Gastroesophageal sphincter (tissue), 4 donors: Measurements from ENCODE around the gene STXBP6. TPM values are rescaled to one million over a fixed set of nuclear protein-coding genes. Genes with fewer than 3 reads are reported as not detected.

Source experiments
- ATAC-seq: fragments of 150-250 bp; one replicate; pipeline ENCODE4 v1.9.1; 2016; ENCODE audit warnings: mild to moderate bottlenecking, moderate library complexity
- H3K27ac ChIP-seq, 4 donors: fragments of 200-600 bp; sonication (generic) in 3 of 4; 1 replicate in 3 of 4; 2 replicates in 1 of 4; pipeline ENCODE4 v1.5.1; 2016 to 2019
- H3K27me3 ChIP-seq: fragments of 200-600 bp; sonication (generic); one replicate; pipeline ENCODE4 v1.5.1; 2019
- H3K36me3 ChIP-seq, 2 donors: fragments of 200-600 bp; sonication (generic); one replicate each; pipeline ENCODE4 v1.5.1; 2019; ENCODE audit warnings: control low read depth in 1 of 2
- H3K4me1 ChIP-seq, 3 donors: fragments of 200-600 bp; sonication (generic); 1 replicate in 2 of 3; 2 replicates in 1 of 3; pipeline ENCODE4 v1.5.1; 2016 to 2019; ENCODE audit warnings: control low read depth in 2 of 3
- H3K4me3 ChIP-seq, 2 donors: fragments of 200-600 bp; sonication (generic); one replicate each; pipeline ENCODE4 v1.5.1; 2019; ENCODE audit warnings: mild to moderate bottlenecking in 1 of 2, moderate library complexity in 1 of 2
- H3K9me3 ChIP-seq, 3 donors: fragments of 200-600 bp; sonication (generic); one replicate each; pipeline ENCODE4 v1.5.1; 2017 to 2019; ENCODE audit warnings: control low read depth in 2 of 3
- CTCF ChIP-seq, 4 experiments: fragments of 200-600 bp in 2 of 4; fragments of 450-650 bp in 2 of 4; sonication (generic) in 1 of 4; IDR thresholded peaks; one replicate each; pipeline ENCODE4 v1.5.1; 2017 to 2019; ENCODE audit warnings: antibody characterized with exemption in 4 of 4, mild to moderate bottlenecking in 2 of 4, moderate library complexity in 2 of 4
- EP300 ChIP-seq: sonication (generic); formaldehyde crosslinking; IDR thresholded peaks from one replicate; pipeline ENCODE4 v1.6.1; 2017; ENCODE audit warnings: antibody characterized with exemption, mild to moderate bottlenecking
- POLR2A ChIP-seq, 2 donors: fragments of 450-650 bp; IDR thresholded peaks; one replicate each; pipeline ENCODE4 v1.6.1; 2017; ENCODE audit warnings: antibody characterized with exemption in 2 of 2, mild to moderate bottlenecking in 2 of 2, moderate library complexity in 1 of 2
- POLR2AphosphoS5 ChIP-seq: sonication (generic); formaldehyde crosslinking; IDR thresholded peaks from one replicate; pipeline ENCODE4 v1.6.1; 2017; ENCODE audit warnings: antibody characterized with exemption
- WGBS, 2 donors: methylation state at CpG; one replicate each; pipeline ENCODE4 v1.1.5; 2018; ENCODE audit warnings: low coverage in 1 of 2; 5-methylcytosine and 5-hydroxymethylcytosine counted together
- total RNA-seq, 4 donors: library from RNA; depleted of rRNA; stranded (reverse); fragments of >200 nt; gene quantifications; one replicate each; pipeline ENCODE4 v1.1.0, GENCODE V29; 2016

Gene STXBP6
- total RNA-seq, 4 donors from 2014 or later = 29.3 to 55.7 (median 44.0) TPM

DNA sequence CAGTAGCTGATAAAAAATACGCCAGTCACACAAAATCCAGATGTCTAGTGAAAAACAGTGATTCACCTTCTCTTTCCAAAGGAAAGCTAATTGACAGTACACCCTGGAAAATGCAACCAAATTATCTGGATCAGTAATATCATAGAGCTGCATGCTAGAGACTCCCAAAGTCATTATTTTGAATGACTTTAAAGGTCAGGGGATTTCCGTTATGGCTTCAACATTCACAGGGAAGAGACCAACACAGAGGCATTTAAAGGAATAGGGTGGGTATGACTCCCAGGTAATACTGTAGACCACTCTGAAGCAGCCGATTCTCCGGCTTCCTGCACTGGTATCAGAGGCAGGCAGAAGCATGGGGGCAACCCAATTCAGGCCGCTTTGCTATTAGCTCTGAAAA lies 190.4 kb downstream of the STXBP6 start:
- peaks cover 0 to 10% of the 10 kb centered on the region in 2 donors for H3K36me3 ChIP-seq

GRCh38 chr14:24858684-24859083 lies 191.3 kb downstream of the STXBP6 start:
- ATAC-seq = no peak
- Histone ChIP-seq H3K4me3 (no peak overlapping the region), H3K9me3 (no peaks in the 10 kb centered on the region), H3K27ac (no peak overlapping the region), H3K4me1 (peaks cover 0 to 18% (median 4%) of the 10 kb centered on the region in 3 donors), H3K27me3 (no peaks in the 10 kb centered on the region), H3K36me3 (peaks cover 0 to 18% of the 10 kb centered on the region in 2 donors)
- WGBS, 2 donors = 84 to 96% methylated on average over 4 of the region's 4 CpGs
- TF ChIP-seq POLR2AphosphoS5 (no peak), POLR2A (IDR thresholded peaks at IDR 0.05) (no peak), EP300 (no peak), CTCF (IDR thresholded peaks at IDR 0.05) (no peak)

More for the DNA sequence above, 190.4 kb downstream of the STXBP6 start:
- Histone ChIP-seq H3K4me3 (no peak overlapping the region), H3K27ac (no peak overlapping the region), H3K9me3 (no peaks in the 10 kb centered on the region), H3K27me3 (no peaks in the 10 kb centered on the region), H3K4me1 (peaks cover 0 to 18% (median 4%) of the 10 kb centered on the region in 3 donors)
- TF ChIP-seq EP300 (no peak), POLR2A (IDR thresholded peaks at IDR 0.05) (no peak), CTCF (IDR thresholded peaks at IDR 0.05) (no peak), POLR2AphosphoS5 (no peak)
- no peak for ATAC-seq
- WGBS, 2 donors = 60 to 69% methylated on average over 5 of the region's 5 CpGs

DNA sequence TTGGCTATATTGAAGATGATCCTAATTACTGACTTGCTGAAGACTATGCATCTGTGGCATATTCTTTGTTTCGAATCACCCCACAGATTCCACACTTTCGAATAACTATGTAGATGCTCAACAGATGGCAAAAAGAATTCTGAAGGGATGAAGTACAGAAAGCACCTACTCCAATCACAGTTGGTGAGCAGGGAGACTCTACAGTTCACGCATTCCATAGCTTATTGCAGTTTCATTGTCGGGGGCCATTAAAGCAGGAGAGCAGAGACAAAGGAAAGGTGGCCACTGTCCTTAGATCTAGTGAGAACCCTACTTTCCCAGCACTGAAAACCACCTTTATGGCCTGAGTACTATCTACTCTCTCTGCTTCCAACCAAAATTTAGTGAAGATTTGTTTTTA lies 191.9 kb downstream of the STXBP6 start:
- no peak overlapping the region for H3K4me3 ChIP-seq
- peaks cover 0 to 18% (median 4%) of the 10 kb centered on the region in 3 donors for H3K4me1 ChIP-seq
- H3K27ac ChIP-seq = no peak overlapping the region
- WGBS, 2 donors = 85 to 90% methylated on average over 3 to 4 of the region's 4 CpGs
- ATAC-seq = no peak
- peaks cover 0 to 24% of the 10 kb centered on the region in 2 donors for H3K36me3 ChIP-seq
- H3K27me3 ChIP-seq = no peaks in the 10 kb centered on the region
- no peaks in the 10 kb centered on the region for H3K9me3 ChIP-seq
- TF ChIP-seq POLR2AphosphoS5 = no peak
- TF ChIP-seq POLR2A (IDR thresholded peaks at IDR 0.05) = no peak
- no peak for TF ChIP-seq CTCF (IDR thresholded peaks at IDR 0.05)
- TF ChIP-seq EP300 = no peak

- 76 to 100% methylated on average over 1 of the region's 1 CpG for WGBS, 2 donors
- no peak overlapping the region for H3K4me3 ChIP-seq
- no peak for ATAC-seq
- no peaks in the 10 kb centered on the region for H3K9me3 ChIP-seq
- peaks cover 0 to 24% of the 10 kb centered on the region in 2 donors for H3K36me3 ChIP-seq
- H3K4me1 ChIP-seq = peaks cover 0 to 18% (median 4%) of the 10 kb centered on the region in 3 donors
- no peak overlapping the region for H3K27ac ChIP-seq
- H3K27me3 ChIP-seq = no peaks in the 10 kb centered on the region
- TF ChIP-seq EP300 (no peak), POLR2AphosphoS5 (no peak), POLR2A (IDR thresholded peaks at IDR 0.05) (no peak), CTCF (IDR thresholded peaks at IDR 0.05) (no peak)
Observed at GRCh38 chr14:24857277-24857676, 192.7 kb downstream of the STXBP6 start.

DNA sequence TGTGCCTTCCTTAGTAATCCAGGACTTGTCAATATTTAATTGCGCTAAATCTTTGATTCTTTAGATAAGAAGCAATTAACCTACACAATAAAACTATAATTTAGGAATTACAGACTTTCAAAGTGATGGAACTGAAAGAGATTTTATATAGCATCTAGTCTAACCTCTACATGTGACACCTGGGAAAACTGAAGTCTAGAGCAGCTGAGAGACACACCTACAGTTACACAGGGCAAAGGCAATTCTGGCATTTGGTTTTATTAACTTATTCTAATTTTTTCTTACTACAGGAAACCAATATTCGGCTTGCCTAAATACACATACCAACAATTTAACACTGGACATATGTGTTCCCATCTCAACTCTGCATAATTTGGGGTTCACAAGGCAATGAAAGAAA lies 196.5 kb downstream of the STXBP6 start:
- Histone ChIP-seq H3K27ac (no peak overlapping the region), H3K4me3 (no peak overlapping the region), H3K36me3 (peaks cover 3 to 34% of the 10 kb centered on the region in 2 donors), H3K27me3 (no peaks in the 10 kb centered on the region), H3K4me1 (no peaks in the 10 kb centered on the region), H3K9me3 (no peaks in the 10 kb centered on the region)
- ATAC-seq = no peak
- TF ChIP-seq POLR2A (IDR thresholded peaks at IDR 0.05) (no peak), CTCF (IDR thresholded peaks at IDR 0.05) (no peak), EP300 (no peak), POLR2AphosphoS5 (no peak)
- WGBS, 2 donors = 86 to 100% methylated on average over 2 of the region's 2 CpGs
